D721Med (cell line): Measurements from ENCODE around the gene TMED7.

Experiments used
- DNase-seq: peaks from one replicate; pipeline ENCODE4 v3.0.0; 2011; ENCODE audit warnings: low spot score; ENCODE audit not compliant: insufficient read length
- FAIRE-seq: peaks from 2 replicates; lab custom pipeline; 2011; peaks lifted over from hg19 to GRCh38; lab: Jason Lieb, UNC
- TF ChIP-seq, protein P1 (sequence below): IDR thresholded peaks from 2 replicates; pipeline ENCODE4 v1.5.1; 2012; ENCODE audit warnings: mild to moderate bottlenecking, control low read depth; ENCODE audit not compliant: insufficient read depth; ENCODE audit errors: missing control alignments

The TMED7 gene

DNA sequence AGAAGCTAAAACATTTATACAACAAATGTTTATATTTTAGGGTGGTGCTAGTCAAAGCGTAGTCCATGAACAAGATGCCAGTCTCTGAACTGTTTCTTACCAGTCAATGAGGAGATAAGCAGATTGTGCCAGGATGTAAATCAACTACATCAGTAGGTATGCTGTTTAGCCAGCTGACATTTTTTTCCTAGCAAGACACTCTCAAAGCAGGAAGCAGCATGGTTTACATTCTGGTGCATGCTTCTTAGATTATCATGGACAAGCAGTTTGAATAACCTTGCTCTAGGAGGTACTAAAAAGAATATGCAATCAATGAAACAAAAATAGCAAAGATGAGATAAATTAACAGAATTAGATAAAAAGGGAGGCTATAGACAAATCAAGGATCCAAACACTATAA, 40.6 kb downstream of the TMED7 start:
- TF ChIP-seq, protein P1, sequence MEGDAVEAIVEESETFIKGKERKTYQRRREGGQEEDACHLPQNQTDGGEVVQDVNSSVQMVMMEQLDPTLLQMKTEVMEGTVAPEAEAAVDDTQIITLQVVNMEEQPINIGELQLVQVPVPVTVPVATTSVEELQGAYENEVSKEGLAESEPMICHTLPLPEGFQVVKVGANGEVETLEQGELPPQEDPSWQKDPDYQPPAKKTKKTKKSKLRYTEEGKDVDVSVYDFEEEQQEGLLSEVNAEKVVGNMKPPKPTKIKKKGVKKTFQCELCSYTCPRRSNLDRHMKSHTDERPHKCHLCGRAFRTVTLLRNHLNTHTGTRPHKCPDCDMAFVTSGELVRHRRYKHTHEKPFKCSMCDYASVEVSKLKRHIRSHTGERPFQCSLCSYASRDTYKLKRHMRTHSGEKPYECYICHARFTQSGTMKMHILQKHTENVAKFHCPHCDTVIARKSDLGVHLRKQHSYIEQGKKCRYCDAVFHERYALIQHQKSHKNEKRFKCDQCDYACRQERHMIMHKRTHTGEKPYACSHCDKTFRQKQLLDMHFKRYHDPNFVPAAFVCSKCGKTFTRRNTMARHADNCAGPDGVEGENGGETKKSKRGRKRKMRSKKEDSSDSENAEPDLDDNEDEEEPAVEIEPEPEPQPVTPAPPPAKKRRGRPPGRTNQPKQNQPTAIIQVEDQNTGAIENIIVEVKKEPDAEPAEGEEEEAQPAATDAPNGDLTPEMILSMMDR = no peak
- DNase-seq = no peak
- FAIRE-seq = no peak

DNA sequence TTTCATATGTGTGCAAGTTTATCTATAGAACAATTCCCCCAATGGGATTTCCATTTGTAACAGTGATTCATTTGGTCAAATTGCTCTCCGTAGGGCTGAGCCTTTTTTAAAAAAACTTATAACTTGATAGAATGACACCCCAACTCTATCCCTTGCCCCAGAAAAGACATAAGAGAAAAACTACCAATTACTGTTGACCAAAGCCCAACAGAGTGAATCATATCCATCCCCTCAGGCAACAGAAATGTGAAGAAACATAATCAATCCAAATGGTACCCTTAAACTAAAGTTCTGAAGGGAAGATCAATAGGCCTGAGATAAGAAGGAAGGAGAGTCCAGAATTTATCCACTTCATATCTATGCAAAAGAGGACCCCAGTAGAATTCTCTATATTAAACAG, 41.3 kb downstream of the TMED7 start:
- no peak for DNase-seq
- FAIRE-seq = no peak
- TF ChIP-seq, protein P1 = no peak

DNA sequence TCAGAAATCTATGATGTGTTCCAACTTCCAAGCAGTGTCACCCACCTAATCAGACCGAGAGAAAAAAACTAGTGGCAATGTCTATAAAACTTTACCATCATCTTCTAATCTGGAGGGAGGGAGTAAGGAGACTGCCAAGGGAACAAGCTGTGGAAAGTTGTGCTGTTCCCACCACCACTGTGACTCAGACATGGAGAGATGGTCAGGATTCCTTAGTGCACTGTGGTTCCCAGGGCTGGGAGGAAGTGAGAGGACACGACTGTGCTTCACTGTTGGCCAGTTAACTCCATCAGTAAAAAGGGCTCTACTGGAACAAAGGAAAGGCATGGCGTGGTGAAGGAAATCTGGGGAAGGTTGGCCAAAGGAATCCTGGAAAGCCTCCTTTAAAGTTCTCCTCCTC, 42.4 kb downstream of the TMED7 start:
- DNase-seq = no peak

DNA sequence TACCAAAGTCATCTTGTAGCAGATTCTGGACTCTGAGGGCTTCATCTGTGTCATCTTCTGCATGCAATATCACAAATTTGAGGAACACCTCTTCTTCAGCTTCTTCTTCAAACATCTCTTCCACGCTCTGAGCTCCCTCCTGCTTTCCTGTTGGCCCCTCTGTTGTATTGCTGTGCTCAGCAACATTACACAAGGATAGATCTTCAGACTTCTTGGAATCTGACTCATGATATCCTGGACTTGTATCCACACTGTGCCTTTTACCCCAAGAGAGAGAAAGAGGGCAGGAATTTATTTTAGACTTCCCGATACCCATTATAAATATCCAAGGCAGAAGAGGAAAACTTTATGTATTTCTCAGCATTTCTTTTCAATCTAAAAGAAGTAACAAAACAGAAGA, 44.9 kb downstream of the TMED7 start:
- DNase-seq = no peak
- TF ChIP-seq, protein P1 = no peak
- FAIRE-seq = no peak

More for the DNA sequence above, 42.4 kb downstream of the TMED7 start:
- no peak for FAIRE-seq
- TF ChIP-seq, protein P1 = no peak

DNA sequence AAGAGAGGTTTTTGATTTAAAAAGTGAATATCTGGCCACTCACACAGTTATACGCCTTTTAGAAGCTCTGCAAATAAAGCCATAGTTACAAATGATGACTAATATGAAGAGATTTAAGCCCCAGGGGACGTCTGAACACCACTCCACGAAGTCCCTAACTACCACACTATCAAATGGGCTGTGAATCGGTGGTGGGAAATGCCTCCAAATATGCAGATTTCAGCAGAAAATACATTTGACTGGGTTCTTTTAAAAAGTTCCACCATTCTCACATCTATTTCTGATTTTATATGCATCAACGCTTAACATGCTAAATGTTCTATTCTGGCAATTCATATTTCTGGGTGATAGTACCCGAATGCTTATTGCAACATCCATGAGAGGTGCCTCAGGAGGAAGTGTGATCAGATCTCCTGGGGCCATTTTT, 46.1 kb downstream of the TMED7 start:
- FAIRE-seq (no peak), DNase-seq (no peak)
- TF ChIP-seq, protein P1 = no peak

DNA sequence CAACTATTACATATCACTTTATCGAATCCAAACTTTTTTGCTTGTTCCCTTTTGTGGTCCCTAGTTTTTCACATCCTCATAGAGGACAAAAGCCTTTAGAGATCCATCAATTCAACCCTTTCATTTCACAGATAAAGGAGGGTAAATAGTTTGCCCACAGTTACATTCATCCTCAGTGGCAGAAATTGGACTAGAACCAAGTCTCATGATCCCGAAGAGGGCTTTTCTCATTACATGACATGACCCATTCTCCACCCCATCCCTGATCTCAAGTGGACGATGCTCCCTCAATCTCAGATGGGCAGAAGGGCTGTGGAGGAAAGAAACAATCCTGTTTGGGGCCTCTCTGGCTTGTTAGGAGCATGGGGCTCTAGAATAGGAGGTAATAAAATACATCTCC, 46.6 kb downstream of the TMED7 start:
- TF ChIP-seq, protein P1 = no peak
- DNase-seq = no peak
- no peak for FAIRE-seq

DNA sequence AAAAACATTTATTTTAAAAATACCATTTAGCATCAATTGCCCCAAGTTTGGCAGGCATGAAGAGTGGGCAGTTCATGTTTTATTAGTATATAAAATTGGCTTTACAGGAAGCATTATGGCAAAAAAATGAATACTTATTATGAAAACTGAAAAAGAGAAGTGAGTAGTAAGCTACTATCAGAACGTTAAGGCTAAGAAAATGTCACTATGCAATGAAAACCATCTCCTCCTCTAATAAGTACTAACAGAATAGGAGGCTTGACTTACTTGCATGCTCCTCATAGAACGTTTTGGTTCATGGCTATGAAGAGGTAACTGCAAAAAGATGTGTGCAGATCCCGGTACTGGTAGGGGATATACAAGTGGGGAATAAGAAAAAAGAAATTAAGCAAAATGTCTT, 47.2 kb downstream of the TMED7 start:
- TF ChIP-seq, protein P1 = no peak
- FAIRE-seq = no peak
- DNase-seq = no peak
